Fibroblast of the aortic adventitia (primary cell): ENCODE measurements around the gene NDC80. TPM values are rescaled to one million over a fixed set of nuclear protein-coding genes. Genes with fewer than 3 reads are reported as not detected.
"Not testable (repeated sequence)": the region's sequence is repeated elsewhere in the genome, so short reads cannot be mapped to it uniquely, and the experiment has no call there.

ENCODE experiments used
- DNase-seq: peaks from one replicate; pipeline ENCODE4 v3.0.0-alpha.2; 2010; ENCODE audit warnings: low read depth
- H3K4me3 ChIP-seq: 2 replicates; pipeline ENCODE4 v1.5.1; 2011; ENCODE audit warnings: low read depth, mild to moderate bottlenecking, control low read depth, low read length, moderate library complexity
- CTCF ChIP-seq: IDR thresholded peaks from 2 replicates; pipeline ENCODE4 v1.5.1; 2011; ENCODE audit warnings: mild to moderate bottlenecking, low read length, control low read depth, inconsistent platforms; ENCODE audit not compliant: insufficient read depth
- total RNA-seq: library from RNA; depleted of rRNA; stranded (reverse); fragments of >200 nt; gene quantifications from 2 replicates; pipeline ENCODE4 v1.2.3, GENCODE V29; 2012; ENCODE audit warnings: low replicate concordance

The NDC80 gene
- total RNA-seq, 1 donor, result 43.5 TPM

- no peak for DNase-seq
- no peak for TF ChIP-seq CTCF
- no peak overlapping the region for H3K4me3 ChIP-seq
Measured at GRCh38 chr18:2540575-2540974, 30.8 kb upstream of the NDC80 start.

GRCh38 chr18:2541925-2542563 is 29.3 kb upstream of the NDC80 start:
- not testable (repeated sequence) for H3K4me3 ChIP-seq
- TF ChIP-seq CTCF, result peak; percentile 66
- DNase-seq, result peak; percentile 75

GRCh38 chr18:2545155-2545554 is 26.2 kb upstream of the NDC80 start:
- no peak for DNase-seq
- H3K4me3 ChIP-seq, result no peak overlapping the region
- no peak for TF ChIP-seq CTCF

GRCh38 chr18:2547477-2548087 is 23.8 kb upstream of the NDC80 start:
- peak; percentile 45 for TF ChIP-seq CTCF
- H3K4me3 ChIP-seq, result no peak overlapping the region
- DNase-seq, result peak; percentile 86

- TF ChIP-seq CTCF, result no peak
- no peak for DNase-seq
- H3K4me3 ChIP-seq, result no peak overlapping the region
Measured at GRCh38 chr18:2549462-2549861, 21.9 kb upstream of the NDC80 start.

GRCh38 chr18:2551425-2551824 is 19.9 kb upstream of the NDC80 start:
- DNase-seq, result no peak
- H3K4me3 ChIP-seq, result no peak overlapping the region
- no peak for TF ChIP-seq CTCF
